ENCODE measurements around the gene ASCC2. TPM values are rescaled to one million over a fixed set of nuclear protein-coding genes. Genes with fewer than 3 reads are reported as not detected.
"Not testable (repeated sequence)": the region's sequence is repeated elsewhere in the genome, so short reads cannot be mapped to it uniquely, and the experiment has no call there.

ASCC2 gene, protein sequence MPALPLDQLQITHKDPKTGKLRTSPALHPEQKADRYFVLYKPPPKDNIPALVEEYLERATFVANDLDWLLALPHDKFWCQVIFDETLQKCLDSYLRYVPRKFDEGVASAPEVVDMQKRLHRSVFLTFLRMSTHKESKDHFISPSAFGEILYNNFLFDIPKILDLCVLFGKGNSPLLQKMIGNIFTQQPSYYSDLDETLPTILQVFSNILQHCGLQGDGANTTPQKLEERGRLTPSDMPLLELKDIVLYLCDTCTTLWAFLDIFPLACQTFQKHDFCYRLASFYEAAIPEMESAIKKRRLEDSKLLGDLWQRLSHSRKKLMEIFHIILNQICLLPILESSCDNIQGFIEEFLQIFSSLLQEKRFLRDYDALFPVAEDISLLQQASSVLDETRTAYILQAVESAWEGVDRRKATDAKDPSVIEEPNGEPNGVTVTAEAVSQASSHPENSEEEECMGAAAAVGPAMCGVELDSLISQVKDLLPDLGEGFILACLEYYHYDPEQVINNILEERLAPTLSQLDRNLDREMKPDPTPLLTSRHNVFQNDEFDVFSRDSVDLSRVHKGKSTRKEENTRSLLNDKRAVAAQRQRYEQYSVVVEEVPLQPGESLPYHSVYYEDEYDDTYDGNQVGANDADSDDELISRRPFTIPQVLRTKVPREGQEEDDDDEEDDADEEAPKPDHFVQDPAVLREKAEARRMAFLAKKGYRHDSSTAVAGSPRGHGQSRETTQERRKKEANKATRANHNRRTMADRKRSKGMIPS
- polyA plus RNA-seq (ENCODE audit: insufficient read length in 3 of 3) = 10 to 100 TPM; 36.7 to 43.0 (median 39.6) TPM

DNA sequence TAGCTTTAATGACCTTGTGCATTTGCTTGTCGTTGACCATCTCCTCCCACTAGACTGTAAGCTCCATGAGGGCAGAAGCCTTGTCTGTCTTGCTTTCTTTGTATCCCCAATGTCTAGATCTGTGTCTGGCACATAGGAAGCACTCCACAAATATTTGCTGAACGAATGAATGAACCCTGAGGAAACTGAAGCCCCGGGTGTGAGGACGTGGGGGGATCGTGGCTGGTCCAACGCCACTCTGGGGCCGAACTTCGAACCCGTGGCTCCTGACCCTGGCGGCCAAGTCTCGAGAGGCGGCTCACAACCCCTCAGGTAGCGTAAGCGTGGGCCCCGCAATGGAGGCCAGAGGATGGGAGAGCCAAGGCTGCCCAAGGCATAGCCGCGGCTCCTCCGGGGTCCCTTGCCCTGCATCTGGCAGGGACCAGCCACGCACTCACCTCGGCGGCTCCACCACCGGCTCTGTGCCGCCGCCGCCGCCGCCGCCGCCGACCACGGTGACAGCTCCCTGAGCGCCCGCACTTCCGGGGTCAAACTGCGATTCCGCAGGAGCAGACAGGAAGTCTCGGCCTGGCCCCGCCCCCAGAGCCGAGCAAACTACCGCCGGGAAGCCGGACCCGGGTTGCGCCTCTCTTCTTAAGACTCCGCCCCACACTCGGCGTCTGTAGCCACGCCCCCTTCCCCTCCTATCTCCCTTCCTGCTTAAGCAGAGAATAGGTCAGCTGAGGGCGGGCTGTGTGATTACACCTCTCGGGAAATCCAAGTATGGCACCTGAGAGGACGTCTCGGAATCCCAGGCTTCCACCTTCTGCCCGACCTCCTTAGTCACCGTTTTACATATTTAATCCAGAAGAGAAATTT lies at the start of gene ASCC2:
Gene ASCC2 (minus strand): TSS at position 534 of the 858 bp plus-strand sequence. CDS start 5,949 bp downstream, outside the sequence.
- peak; percentile 92 to 94 (median 93) for DNase-seq (ENCODE audit: low read depth in 3 of 3, low spot score in 2 of 3)

DNA sequence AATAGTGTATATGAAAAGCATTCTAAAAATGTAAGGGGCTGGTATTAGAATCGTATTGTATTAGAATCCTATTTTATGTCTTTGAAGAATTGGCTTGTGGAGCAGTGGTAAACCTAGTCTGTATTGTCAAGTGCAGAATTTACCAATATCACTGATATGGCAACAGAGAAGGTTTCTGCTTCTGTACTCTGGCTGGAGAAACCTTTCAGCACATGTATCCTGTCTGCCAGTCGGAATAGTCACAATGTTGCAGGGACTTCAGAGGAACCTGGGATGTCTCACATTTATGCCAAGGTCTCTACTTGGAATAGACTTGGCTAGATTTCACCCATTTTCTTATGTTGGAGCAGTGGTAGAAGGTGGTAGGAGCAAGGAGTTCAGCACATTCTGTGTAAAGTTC lies 49.3 kb upstream of the ASCC2 start:
- DNase-seq (ENCODE audit: low read depth in 3 of 3, low spot score in 2 of 3) = no peak

DNA sequence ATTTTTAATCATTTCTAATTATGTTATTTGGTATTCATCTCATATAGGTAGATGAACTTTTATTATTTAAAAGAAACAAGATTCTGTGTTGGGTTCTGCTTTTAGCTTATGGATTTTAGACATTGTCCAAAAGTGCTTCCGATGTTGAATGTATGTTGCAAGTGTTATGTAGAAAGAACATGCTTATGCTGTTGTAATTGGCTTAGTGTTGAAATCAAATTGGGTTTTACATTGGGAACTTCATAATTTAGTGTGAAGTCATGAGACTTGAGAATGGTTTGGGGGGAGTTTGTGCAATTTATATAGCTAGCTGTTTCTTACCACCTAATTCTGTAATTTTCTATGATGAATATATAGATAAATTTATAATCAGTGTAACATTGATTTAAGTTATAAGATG lies 48.5 kb upstream of the ASCC2 start:
- DNase-seq (ENCODE audit: low read depth in 3 of 3, low spot score in 2 of 3) = no peak

DNA sequence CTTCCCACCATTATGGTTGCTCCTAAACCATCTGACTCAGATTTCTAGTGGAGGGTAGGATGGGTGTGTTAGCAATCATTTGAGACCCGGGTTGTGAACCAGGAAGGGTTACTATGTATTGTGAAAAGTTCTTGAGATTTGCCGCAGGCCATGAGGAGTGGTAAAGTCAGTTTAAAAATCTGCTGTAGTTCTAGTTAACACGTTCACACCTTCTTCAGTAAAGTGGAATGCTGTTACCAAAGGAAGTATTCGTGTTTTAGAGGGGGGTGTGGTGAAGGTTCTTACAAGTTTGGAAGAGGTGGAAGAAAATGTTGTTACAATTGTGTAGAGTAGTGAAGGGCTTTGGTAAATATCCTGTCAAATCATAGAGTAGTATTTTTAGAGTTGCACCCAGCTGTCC lies 47.5 kb upstream of the ASCC2 start:
- DNase-seq (ENCODE audit: low read depth in 3 of 3, low spot score in 2 of 3) = no peak

DNA sequence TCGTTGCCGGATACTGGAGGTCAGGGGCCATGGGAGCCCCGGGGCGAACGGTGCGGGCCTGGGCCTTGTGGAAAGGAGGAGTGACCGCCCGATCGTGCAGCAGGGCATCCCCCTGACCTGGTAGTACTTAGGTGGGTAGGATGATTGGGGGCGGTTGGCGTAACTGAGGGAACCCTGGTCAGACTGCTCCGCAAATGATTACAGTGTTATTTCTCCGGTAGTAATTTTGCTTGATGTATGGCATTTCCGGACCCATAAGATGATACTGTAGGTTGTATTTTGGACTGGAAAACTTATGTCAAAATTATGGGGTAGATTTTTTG lies 45.7 kb upstream of the ASCC2 start:
- no peak for DNase-seq (ENCODE audit: low read depth in 3 of 3, low spot score in 2 of 3)

DNA sequence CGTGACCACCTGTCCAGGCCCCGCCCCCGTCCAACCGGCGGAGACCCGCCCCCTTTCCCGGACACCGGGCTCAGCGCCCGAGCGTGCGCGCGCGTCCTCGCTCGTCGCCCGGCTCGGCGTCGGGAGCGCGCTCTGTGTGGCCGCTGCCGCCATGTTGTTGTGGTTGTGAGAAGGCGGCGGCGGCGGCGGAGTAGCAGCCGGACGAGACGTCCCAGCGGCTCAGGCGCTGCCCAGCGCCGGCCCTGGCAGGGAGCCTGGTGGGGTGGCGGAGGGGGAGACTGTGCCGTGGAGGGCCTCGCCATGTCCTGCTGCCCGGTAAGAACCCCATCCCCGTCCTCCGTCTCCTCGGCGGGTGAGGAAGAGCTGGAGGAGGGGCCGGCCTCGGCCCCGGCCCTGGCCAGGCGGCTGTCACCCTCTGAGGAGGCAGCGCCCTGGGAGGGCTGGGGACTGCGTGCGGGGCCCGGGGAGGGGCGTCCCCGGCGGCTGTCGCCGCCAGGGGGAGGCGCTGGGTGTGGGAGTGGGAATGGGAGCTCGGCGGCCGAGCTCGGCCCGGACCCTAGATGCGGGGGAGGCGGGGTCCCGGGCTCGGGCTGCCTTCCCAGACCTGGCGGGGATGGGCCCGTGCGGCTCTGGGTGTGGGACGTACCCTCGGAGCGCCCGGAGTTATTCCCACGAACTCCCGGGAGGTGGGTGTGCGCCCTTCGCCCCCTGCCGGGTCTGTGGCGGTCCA lies 45.1 kb upstream of the ASCC2 start, which contains the start of gene MTMR3:
Gene MTMR3 (plus strand): TSS at position 130 of the 730 bp plus-strand sequence. CDS start 87,886 bp downstream, outside the sequence.
- DNase-seq (ENCODE audit: low read depth in 3 of 3, low spot score in 2 of 3) = peak; percentile 53 to 78 (median 73)

DNA sequence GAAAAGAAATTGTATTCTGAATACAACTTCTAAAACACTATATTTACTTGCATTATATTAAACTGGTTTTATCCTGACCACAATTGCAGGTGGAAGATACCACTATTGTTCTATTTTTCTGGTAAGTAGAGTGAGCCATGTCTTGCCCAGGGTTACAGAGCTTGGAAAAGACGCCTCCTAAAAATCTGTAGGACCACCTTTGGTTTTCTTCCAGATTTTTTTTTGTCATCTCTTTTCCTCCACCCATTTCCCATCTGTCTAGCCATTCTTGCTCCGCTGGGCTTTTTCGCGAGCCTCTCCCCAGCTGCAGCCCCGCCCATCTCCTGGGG lies 44.6 kb upstream of the ASCC2 start:
- no peak for DNase-seq (ENCODE audit: low read depth in 3 of 3, low spot score in 2 of 3)

DNA sequence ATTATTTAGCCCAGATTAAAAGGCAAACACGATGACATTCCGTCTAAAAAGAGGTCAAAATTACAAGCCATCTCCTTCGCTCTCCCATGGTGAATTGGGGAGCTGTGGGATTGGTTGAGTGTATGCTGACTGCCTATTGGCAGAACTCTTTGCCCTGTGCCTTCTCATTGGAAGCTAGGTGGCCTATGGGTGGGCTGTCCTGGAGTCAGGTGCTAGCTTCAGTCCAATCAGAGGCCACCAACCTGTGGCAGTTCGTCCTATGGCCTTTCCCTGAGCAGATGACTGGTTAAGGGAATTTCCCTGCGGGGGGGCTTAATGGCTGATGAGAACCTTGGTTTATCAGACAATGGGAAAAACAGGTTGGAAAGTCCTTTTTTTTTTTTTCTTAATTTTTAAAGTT lies 41.7 kb upstream of the ASCC2 start:
- DNase-seq (ENCODE audit: low read depth in 3 of 3, low spot score in 2 of 3) = no peak

DNA sequence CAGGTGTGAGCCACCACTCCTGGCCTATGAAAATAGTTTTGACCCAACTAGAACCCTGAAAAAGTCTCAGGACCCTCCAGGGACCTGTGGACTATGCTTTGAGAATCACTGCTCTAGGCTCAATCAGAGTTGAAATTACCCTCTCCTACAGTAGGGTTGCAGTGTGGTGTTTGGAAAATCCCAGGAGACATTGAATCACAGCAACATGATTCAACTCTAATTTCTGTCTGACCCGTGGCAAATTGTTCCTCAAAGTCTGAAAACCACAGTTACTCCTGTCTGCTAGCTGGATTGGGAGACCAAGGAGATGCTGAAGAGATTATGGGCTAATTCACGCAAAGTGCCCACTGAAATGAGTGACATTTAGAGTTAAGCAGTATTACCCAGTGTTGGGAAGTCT lies 39.5 kb upstream of the ASCC2 start:
- no peak for DNase-seq (ENCODE audit: low read depth in 3 of 3, low spot score in 2 of 3)

DNA sequence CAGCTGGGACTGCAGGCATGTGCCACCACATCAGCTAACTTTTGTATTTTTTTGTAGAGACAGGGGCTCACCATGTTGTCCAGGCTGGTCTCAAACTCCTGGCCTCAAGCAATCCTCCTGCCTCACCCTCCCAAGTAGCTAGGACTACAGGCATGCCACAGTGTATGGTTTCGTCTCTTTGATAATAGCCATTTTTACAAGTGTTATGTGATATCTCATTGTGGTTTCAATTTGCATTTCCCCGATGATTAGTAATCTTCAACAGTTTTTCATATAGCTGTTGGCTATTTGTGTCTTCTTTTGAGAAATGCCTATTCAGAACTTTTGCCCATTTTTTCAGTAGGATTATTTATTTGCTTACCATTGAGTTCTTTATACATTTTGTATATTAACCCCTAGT lies 35.9 kb upstream of the ASCC2 start:
- DNase-seq (ENCODE audit: low read depth in 3 of 3, low spot score in 2 of 3) = no peak

DNA sequence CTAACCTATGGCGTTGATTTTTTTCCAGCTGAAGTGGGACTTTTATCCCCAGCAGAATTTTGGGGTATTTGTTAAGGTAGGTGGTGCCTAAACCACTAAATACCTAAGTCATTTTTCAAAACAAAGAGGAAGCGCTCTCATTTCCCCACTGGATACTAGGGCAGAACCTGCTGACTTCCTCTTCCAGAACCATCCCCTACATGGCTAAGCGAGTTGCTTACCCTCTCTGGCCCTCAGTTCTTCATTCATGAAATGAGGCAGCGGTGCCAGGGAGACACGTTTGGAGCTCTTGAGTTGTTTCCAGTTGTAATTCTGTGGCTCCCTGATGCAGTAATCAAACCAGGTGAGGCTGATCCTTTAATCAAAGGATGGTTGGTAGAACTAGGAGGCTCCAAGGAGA lies 34.9 kb upstream of the ASCC2 start:
- no peak for DNase-seq (ENCODE audit: low read depth in 3 of 3, low spot score in 2 of 3)

DNA sequence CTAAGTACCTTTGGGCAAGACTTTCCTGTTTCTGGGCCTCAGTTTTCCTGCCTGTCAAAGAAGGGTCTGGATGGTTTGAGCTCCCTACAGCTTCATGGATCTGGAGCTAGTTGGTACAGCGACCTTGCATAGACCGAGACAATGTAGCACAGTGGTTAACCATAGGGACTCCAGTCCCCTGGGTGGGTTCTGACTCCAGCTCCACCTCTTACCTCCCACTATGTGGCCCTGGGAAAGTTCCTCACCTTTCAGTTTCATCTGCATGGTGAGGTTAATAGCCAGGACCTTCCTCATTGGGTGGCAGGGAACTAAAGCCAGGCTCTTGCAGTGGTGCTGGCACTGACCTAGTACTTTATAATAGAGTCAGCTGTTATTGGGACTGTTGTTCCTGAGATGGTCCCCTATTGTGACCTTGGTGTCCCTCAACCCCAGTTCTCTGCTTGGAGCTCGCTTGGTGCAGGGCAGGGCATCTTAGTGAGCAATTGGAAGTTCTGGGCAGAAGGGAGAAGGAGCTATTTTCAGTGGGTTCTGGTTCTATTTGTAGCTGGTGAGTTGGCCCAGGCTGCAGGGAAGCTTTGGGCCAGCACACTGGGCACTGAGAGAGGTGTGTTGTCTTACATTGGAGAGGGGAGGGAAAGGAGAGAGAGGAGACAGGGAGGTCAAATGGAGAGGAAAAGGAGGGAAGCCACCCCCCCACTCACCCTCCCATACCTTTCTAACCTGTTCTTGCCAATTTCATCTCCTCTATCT lies 34.2 kb upstream of the ASCC2 start:
- DNase-seq (ENCODE audit: low read depth in 3 of 3, low spot score in 2 of 3) = no peak

DNA sequence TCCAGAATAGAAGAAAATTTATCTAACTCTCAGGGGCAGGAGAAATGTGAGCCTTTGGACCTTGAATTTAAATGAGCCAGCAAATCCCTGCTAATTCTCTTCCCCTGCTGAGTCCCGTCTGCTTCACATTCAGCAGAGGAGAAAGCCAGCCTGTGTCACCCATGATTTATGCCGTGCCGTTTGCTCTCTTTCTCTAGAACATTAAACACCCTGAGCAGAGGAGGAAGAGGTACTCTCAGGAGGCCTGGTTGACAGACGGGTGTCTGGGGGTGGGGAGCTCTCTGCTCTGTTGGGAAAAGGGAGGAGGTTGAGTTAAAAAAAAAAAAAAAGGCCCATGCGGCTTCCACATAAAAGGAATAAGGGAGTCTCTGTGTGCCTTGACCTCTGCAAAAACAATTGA lies 33.6 kb upstream of the ASCC2 start:
- peak; percentile 52 to 69 (median 66) for DNase-seq (ENCODE audit: low read depth in 3 of 3, low spot score in 2 of 3)

DNA sequence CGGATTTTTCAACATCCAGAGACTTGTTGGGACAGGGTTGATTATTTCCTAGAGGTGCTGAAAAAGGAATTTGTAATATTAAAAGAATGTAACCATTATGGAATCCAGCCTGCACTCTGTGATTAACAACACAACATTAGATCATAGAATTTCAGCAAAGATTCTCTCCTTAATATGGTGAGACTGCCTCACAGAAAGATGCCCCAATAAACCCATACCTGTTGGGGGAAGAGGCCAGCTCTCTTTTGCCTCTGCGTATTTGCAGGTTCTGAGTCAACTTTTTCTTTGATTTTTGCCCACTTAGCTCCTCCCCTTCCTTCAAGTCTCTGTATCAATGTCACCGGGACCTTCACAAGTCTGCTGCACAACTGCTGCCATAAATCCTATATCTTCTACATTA lies 32.5 kb upstream of the ASCC2 start:
- no peak for DNase-seq (ENCODE audit: low read depth in 3 of 3, low spot score in 2 of 3)

DNA sequence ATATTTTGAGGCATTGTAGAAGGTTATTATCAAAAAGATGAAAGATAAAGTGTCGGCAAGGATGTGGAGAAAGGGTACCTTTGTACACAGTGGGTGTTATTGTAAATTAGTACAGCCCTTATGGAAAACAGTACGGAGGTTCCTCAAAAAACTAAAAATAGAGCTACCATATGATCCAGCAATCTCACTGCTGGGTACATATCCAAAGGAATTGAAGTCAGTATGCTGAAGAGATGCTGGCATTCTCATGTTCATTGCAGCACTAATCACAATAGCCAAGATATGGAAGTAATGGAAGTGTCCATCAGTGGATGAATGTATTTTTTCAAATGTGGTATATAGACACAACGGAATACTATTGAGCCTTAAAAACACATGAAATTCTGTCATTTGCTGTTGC lies 29.8 kb upstream of the ASCC2 start:
- no peak for DNase-seq (ENCODE audit: low read depth in 3 of 3, low spot score in 2 of 3)

DNA sequence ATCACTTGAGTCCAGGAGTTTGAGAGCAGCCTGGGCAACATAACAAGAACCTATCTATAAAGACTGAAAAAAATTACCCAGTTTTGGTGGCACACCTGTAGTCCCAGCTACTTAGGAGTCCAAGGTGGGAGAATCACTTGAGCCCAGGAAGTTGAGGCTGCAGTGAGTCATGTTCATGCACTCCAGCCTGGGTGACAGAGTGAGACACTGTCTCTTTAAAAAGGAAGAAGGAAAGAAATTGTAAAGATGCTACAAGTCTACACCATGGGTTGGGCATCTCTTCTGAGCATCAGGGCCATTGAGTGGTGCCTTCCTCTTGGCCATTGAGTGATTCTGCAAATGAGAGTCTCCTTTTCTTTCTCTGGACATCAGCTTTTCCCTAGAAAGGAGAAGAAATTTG lies 29.2 kb upstream of the ASCC2 start:
- no peak for DNase-seq (ENCODE audit: low read depth in 3 of 3, low spot score in 2 of 3)

DNA sequence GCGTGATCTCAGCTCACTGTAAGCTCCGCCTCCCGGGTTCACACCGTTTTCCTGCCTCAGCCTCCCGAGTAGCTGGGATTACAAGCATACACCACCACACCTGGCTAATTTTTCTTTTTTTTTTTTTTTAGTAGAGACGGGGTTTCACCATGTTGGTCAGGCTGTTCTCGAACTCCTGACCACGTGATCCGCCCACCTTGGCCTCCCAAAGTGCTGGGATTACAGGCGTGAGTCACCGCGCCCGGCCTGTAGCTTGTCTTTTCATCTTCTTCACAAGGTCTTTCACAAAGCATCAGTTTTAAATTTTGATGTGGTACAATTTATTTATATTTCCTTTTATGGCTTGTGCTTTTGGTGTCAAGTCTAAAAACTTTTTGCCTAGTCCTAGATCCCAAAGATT lies 27.5 kb upstream of the ASCC2 start:
- DNase-seq (ENCODE audit: low read depth in 3 of 3, low spot score in 2 of 3) = not testable (repeated sequence)

DNA sequence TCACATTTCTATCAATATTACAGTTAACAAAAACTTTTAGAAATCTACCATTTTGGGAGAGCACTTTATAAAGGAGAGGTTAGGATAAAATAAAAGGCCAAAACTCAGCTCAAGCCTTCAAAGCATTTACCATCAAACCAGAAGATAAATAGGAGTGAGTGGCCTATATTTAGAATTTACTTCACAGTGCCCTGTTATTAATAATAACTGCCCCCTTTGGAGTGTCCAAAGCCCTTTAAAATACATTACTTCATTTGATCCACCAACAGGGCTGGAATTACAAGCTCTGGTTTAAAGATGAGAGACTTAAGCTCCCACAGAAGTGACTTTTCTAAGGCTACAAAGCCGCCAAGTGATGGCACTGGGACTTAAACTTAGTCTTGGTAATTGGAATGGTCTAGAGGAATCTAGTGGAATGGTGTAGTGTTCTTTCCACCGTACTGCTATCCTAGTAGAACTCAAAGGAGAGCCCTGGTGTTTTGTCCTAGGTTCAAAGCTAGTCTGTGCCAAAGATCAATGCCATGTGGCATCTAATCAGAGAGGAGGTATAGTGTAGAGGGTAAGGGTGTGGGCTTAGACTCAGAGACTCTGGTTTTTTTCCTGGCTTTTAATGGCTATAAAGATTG lies 23.7 kb upstream of the ASCC2 start:
- DNase-seq (ENCODE audit: low read depth in 3 of 3, low spot score in 2 of 3) = no peak

DNA sequence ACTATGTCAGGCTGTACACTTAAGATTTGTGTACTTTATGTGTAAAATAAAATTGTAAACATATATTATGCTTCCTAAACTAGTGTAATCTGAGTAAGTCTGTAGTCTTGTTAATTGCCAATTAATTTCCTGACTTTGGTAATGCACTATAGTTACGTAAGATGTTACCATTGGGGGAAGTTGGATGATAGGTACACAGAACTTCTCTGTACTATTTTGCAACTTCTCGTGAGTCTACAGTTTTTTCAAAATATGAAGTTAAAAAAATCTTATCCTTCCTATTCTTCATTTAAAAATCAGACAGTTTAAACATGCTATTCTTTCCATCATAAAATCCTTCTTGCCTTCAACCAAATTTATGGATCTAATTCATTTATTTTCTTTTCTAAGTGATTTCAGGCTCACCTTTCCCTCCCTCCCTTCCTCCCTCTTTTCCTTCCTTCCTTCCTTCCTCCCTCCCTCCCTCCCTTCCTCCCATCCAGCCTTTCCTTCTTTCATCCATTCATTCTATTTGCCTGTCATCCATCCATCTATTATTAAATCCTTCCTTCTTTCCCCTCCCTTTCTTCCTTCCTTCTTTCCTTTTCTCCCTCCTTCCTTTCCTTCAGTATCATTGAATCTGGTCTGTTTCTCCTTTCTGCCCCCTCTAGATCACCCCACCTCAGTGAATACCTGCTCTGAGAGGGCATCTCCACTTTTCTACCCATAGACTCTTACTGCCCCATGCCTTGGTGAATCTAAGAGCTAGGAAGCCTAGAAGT lies 22.1 kb upstream of the ASCC2 start:
- no peak for DNase-seq (ENCODE audit: low read depth in 3 of 3, low spot score in 2 of 3)
